GM19468 (cell line): ENCODE data around the gene ATP6AP2.
"Not testable (repeated sequence)": the region's sequence is repeated elsewhere in the genome, so short reads cannot be mapped to it uniquely, and the experiment has no call there.

Source experiments
- ATAC-seq: cut with Tn5 transposase; IDR thresholded peaks from one replicate; pipeline ENCODE4 v1.9.1; 2021; ENCODE audit warnings: mild to moderate bottlenecking, moderate library complexity, moderate number of reproducible peaks; ENCODE audit not compliant: unreplicated experiment; ENCODE audit errors: extremely low read depth

ATP6AP2 gene

GRCh38 chrX:40580537-40581335 is at the start of gene ATP6AP2:
Gene ATP6AP2 (plus strand): TSS chrX:40580970. CDS start chrX:40581066, 96 bp downstream.
- ATAC-seq = peak; percentile 94

GRCh38 chrX:40531056-40531826 is 49.5 kb upstream of the ATP6AP2 start:
- no peak for ATAC-seq

- ATAC-seq = no peak
Observed at GRCh38 chrX:40537310-40537709, 43.5 kb upstream of the ATP6AP2 start.

GRCh38 chrX:40538406-40538805 is 42.4 kb upstream of the ATP6AP2 start:
- no peak for ATAC-seq

GRCh38 chrX:40539214-40540142 is 41.3 kb upstream of the ATP6AP2 start:
- ATAC-seq = no peak

GRCh38 chrX:40542208-40542607 is 38.6 kb upstream of the ATP6AP2 start:
- no peak for ATAC-seq

GRCh38 chrX:40542972-40543371 is 37.8 kb upstream of the ATP6AP2 start:
- ATAC-seq = no peak

GRCh38 chrX:40543661-40544328 is 37.0 kb upstream of the ATP6AP2 start:
- no peak for ATAC-seq

GRCh38 chrX:40544343-40545266 is 36.2 kb upstream of the ATP6AP2 start:
- ATAC-seq = no peak

- no peak for ATAC-seq
Observed at GRCh38 chrX:40546870-40547269, 33.9 kb upstream of the ATP6AP2 start.

- ATAC-seq = no peak
Observed at GRCh38 chrX:40550066-40550465, 30.7 kb upstream of the ATP6AP2 start.

- ATAC-seq = no peak
Observed at GRCh38 chrX:40552768-40553167, 28.0 kb upstream of the ATP6AP2 start.

- no peak for ATAC-seq
Observed at GRCh38 chrX:40558590-40558989, 22.2 kb upstream of the ATP6AP2 start.

- ATAC-seq = no peak
Observed at GRCh38 chrX:40563784-40564183, 17.0 kb upstream of the ATP6AP2 start.

GRCh38 chrX:40564447-40564846 is 16.3 kb upstream of the ATP6AP2 start:
- no peak for ATAC-seq

- no peak for ATAC-seq
Observed at GRCh38 chrX:40570346-40571093, 10.2 kb upstream of the ATP6AP2 start.

GRCh38 chrX:40571164-40571563 is 9.6 kb upstream of the ATP6AP2 start:
- not testable (repeated sequence) for ATAC-seq

GRCh38 chrX:40571600-40571999 is 9.2 kb upstream of the ATP6AP2 start:
- no peak for ATAC-seq
